ENCODE results near the gene ARL8A. TPM values are rescaled to one million over a fixed set of nuclear protein-coding genes. Genes with fewer than 3 reads are reported as not detected.
"Not testable (repeated sequence)": the region's sequence is repeated elsewhere in the genome, so short reads cannot be mapped to it uniquely, and the experiment has no call there.

The ARL8A gene
- total RNA-seq, 2 experiments from 2014 or later = 25.1 to 44.6 TPM

GRCh38 chr1:202182040-202182877 lies 37.7 kb upstream of the ARL8A start:
- intact Hi-C loops (cut with micrococcal nuclease; ENCODE audit: unreplicated experiment) = loop anchor here (10.0 kb wide), 1 partner anchor 433 kb away; no protein-coding TSS in a partner anchor
- Histone ChIP-seq H3K9me2 (ENCODE audit: insufficient read depth, low read length) (no peaks in the 10 kb centered on the region), H4K20me1 (ENCODE audit: insufficient read depth, low read length) (no peaks in the 10 kb centered on the region), H3K9me3 (ENCODE audit: low read length) (no peaks in the 10 kb centered on the region), H3K4me3 (ENCODE audit: low read depth, low read length, poor library complexity, severe bottlenecking) (no peak overlapping the region), H3K79me2 (ENCODE audit: insufficient read depth, low read depth, low read length) (no peaks in the 10 kb centered on the region), H3K36me3 (ENCODE audit: insufficient read depth, low read length) (no peaks in the 10 kb centered on the region), H2AFZ (ENCODE audit: low read length) (no peak overlapping the region), H3K4me1 (ENCODE audit: insufficient read depth, low read length, poor library complexity, severe bottlenecking) (no peaks in the 10 kb centered on the region), H3K27ac (ENCODE audit: low read depth, low read length, poor library complexity, severe bottlenecking) (no peak overlapping the region), H3K4me2 (ENCODE audit: low read length) (no peak overlapping the region)
- TF ChIP-seq EZH2phosphoT487 (IDR thresholded peaks at IDR 0.05; ENCODE audit: borderline replicate concordance, low read depth, low read length) (no peak), CTCF (conservative IDR thresholded peaks at IDR 0.05; ENCODE audit: low read length) (no peak)
- no peak for DNase-seq (ENCODE audit: low spot score)
- no TSS peak for BruUV-seq (replicated peaks)
- POLR2A ChIA-PET = no interaction called here
- CTCF ChIA-PET (ENCODE audit: unreplicated experiment) = interaction anchor here (0.6 kb wide), 1 partner anchor 533 kb away, joined by 3 read pairs; no protein-coding TSS in a partner anchor

GRCh38 chr1:202181586-202181985 lies 37.0 kb upstream of the ARL8A start:
- Histone ChIP-seq H3K36me3 (ENCODE audit: insufficient read depth, low read length) (no peaks in the 10 kb centered on the region), H3K27ac (ENCODE audit: low read depth, low read length, poor library complexity, severe bottlenecking) (no peak overlapping the region), H3K4me2 (ENCODE audit: low read length) (no peak overlapping the region), H3K9me3 (ENCODE audit: low read length) (no peaks in the 10 kb centered on the region), H3K79me2 (ENCODE audit: insufficient read depth, low read depth, low read length) (no peaks in the 10 kb centered on the region), H3K4me1 (ENCODE audit: insufficient read depth, low read length, poor library complexity, severe bottlenecking) (no peaks in the 10 kb centered on the region), H2AFZ (ENCODE audit: low read length) (no peak overlapping the region), H3K4me3 (ENCODE audit: low read depth, low read length, poor library complexity, severe bottlenecking) (no peak overlapping the region), H4K20me1 (ENCODE audit: insufficient read depth, low read length) (no peaks in the 10 kb centered on the region), H3K9me2 (ENCODE audit: insufficient read depth, low read length) (no peaks in the 10 kb centered on the region)
- intact Hi-C loops (cut with micrococcal nuclease; ENCODE audit: unreplicated experiment) = loop anchor here (10.0 kb wide), 1 partner anchor 433 kb away; no protein-coding TSS in a partner anchor
- TF ChIP-seq CTCF (conservative IDR thresholded peaks at IDR 0.05; ENCODE audit: low read length) = no peak
- TF ChIP-seq EZH2phosphoT487 (IDR thresholded peaks at IDR 0.05; ENCODE audit: borderline replicate concordance, low read depth, low read length) = no peak
- BruUV-seq (replicated peaks) = no TSS peak
- ChIA-PET CTCF (ENCODE audit: unreplicated experiment) (no interaction called here), POLR2A (no interaction called here)
- DNase-seq (ENCODE audit: low spot score) = no peak

DNA sequence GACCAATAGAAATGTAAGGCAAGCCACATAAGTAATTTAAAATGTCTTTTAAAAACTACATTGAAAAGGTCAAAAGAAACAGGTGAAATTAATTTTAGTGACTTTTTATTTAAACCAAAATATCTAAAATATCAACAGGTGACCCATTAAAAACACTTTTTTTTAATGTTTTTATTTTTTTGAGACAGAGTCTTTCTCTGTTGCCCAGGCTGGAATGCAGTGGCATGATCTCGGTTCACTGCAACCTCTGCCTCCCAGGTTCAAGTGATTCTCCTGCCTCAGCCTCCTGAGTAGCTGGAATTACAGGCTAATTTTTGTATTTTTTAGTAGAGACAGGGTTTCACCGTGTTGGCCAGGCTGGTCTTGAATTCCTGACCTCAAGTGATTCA lies 36.2 kb upstream of the ARL8A start:
- CTCF ChIA-PET (ENCODE audit: unreplicated experiment); H4K20me1 ChIP-seq (ENCODE audit: insufficient read depth, low read length); H3K4me3 ChIP-seq (ENCODE audit: low read depth, low read length, poor library complexity, severe bottlenecking); DNase-seq (ENCODE audit: low spot score); H3K36me3 ChIP-seq (ENCODE audit: insufficient read depth, low read length); POLR2A ChIA-PET; BruUV-seq (replicated peaks); H3K9me3 ChIP-seq (ENCODE audit: low read length); H3K9me2 ChIP-seq (ENCODE audit: insufficient read depth, low read length); H3K27ac ChIP-seq (ENCODE audit: low read depth, low read length, poor library complexity, severe bottlenecking); H2AFZ ChIP-seq (ENCODE audit: low read length); H3K79me2 ChIP-seq (ENCODE audit: insufficient read depth, low read depth, low read length); H3K4me2 ChIP-seq (ENCODE audit: low read length); H3K4me1 ChIP-seq (ENCODE audit: insufficient read depth, low read length, poor library complexity, severe bottlenecking): not testable (repeated sequence)
- intact Hi-C loops (cut with micrococcal nuclease; ENCODE audit: unreplicated experiment) = loop anchor here (10.0 kb wide), 1 partner anchor 434 kb away; no protein-coding TSS in a partner anchor
